ENCODE results near the gene PEPD. TPM values are rescaled to one million over a fixed set of nuclear protein-coding genes. Genes with fewer than 3 reads are reported as not detected.

The PEPD gene
- polyA plus RNA-seq, 3 donors: 61.5 to 218 (median 171) TPM

GRCh38 chr19:33530842-33531241 lies 9.3 kb upstream of the PEPD start:
- Histone ChIP-seq H3K27me3 (ENCODE audit: control insufficient read depth in 2 of 2, insufficient read depth in 2 of 2, low read length in 2 of 2) (no peaks in the 10 kb centered on the region), H2AFZ (ENCODE audit: insufficient read depth, low read depth, low read length, poor library complexity, severe bottlenecking) (no peak overlapping the region), H3K4me3 (replicated peaks in 1 of 3; ENCODE audit: low read depth in 2 of 3, low read length in 3 of 3) (no peak overlapping the region), H3K27ac (ENCODE audit: low read depth in 1 of 2, low read length in 2 of 2) (no peak overlapping the region), H3K4me2 (replicated peaks; ENCODE audit: extremely low read depth, low read length, poor library complexity, severe bottlenecking) (no peak overlapping the region), H3K9me3 (replicated peaks in 1 of 2; ENCODE audit: control insufficient read depth in 1 of 2, insufficient read depth in 1 of 2, low read length in 2 of 2) (no peaks in the 10 kb centered on the region), H4K20me1 (ENCODE audit: insufficient read depth, low read length) (no peaks in the 10 kb centered on the region), H3K9ac (ENCODE audit: insufficient read depth, low read length, poor library complexity, severe bottlenecking) (no peak overlapping the region), H3K4me1 (ENCODE audit: control insufficient read depth in 1 of 2, insufficient read depth in 2 of 2, low read length in 2 of 2) (no peaks in the 10 kb centered on the region), H3K36me3 (replicated peaks in 1 of 2; ENCODE audit: control insufficient read depth in 1 of 2, insufficient read depth in 2 of 2, low read length in 2 of 2) (no peaks in the 10 kb centered on the region), H3K79me2 (ENCODE audit: insufficient read depth, low read length) (no peaks in the 10 kb centered on the region)
- H3K9me3 Mint-ChIP-seq: no peaks in the 10 kb centered on the region
- H3K36me3 Mint-ChIP-seq: no peaks in the 10 kb centered on the region
- H3K27ac Mint-ChIP-seq: no peak overlapping the region
- H3K4me3 Mint-ChIP-seq: no peak overlapping the region
- H3K27me3 Mint-ChIP-seq (ENCODE audit: low read depth in 3 of 3): peaks cover 14 to 31% (median 17%) of the 10 kb centered on the region in 3 donors
- WGBS (ENCODE audit: insufficient coverage): 57% methylated on average over 2 of the region's 4 CpGs
- DNase-seq: no peak
- intact Hi-C loops (cut with micrococcal nuclease): no loop called here
- TF ChIP-seq CTCF (IDR thresholded peaks at IDR 0.05): no peak
- H3K4me1 Mint-ChIP-seq: no peaks in the 10 kb centered on the region

- no peak for TF ChIP-seq CTCF (IDR thresholded peaks at IDR 0.05)
- no peak overlapping the region for H3K4me3 ChIP-seq (replicated peaks in 1 of 3; ENCODE audit: low read depth in 2 of 3, low read length in 3 of 3)
- H3K9me3 Mint-ChIP-seq: no peaks in the 10 kb centered on the region
- H3K27me3 ChIP-seq (ENCODE audit: control insufficient read depth in 2 of 2, insufficient read depth in 2 of 2, low read length in 2 of 2): no peaks in the 10 kb centered on the region
- no peaks in the 10 kb centered on the region for H3K4me1 ChIP-seq (ENCODE audit: control insufficient read depth in 1 of 2, insufficient read depth in 2 of 2, low read length in 2 of 2)
- H3K4me2 ChIP-seq (replicated peaks; ENCODE audit: extremely low read depth, low read length, poor library complexity, severe bottlenecking): no peak overlapping the region
- H3K27ac ChIP-seq (ENCODE audit: low read depth in 1 of 2, low read length in 2 of 2): no peak overlapping the region
- DNase-seq: no peak
- 80% methylated on average over 3 of the region's 3 CpGs for WGBS (ENCODE audit: insufficient coverage)
- no peaks in the 10 kb centered on the region for H3K36me3 Mint-ChIP-seq
- no peaks in the 10 kb centered on the region for H3K4me1 Mint-ChIP-seq
- intact Hi-C loops (cut with micrococcal nuclease): no loop called here
- H3K27me3 Mint-ChIP-seq (ENCODE audit: low read depth in 3 of 3): peaks cover 12 to 27% (median 16%) of the 10 kb centered on the region in 3 donors
- peak overlapping the region in 1 of 7 donors; percentile 42 for H3K27ac Mint-ChIP-seq
- H3K9me3 ChIP-seq (replicated peaks in 1 of 2; ENCODE audit: control insufficient read depth in 1 of 2, insufficient read depth in 1 of 2, low read length in 2 of 2): no peaks in the 10 kb centered on the region
- H4K20me1 ChIP-seq (ENCODE audit: insufficient read depth, low read length): no peaks in the 10 kb centered on the region
- no peaks in the 10 kb centered on the region for H3K36me3 ChIP-seq (replicated peaks in 1 of 2; ENCODE audit: control insufficient read depth in 1 of 2, insufficient read depth in 2 of 2, low read length in 2 of 2)
- no peak overlapping the region for H3K9ac ChIP-seq (ENCODE audit: insufficient read depth, low read length, poor library complexity, severe bottlenecking)
- no peak overlapping the region for H2AFZ ChIP-seq (ENCODE audit: insufficient read depth, low read depth, low read length, poor library complexity, severe bottlenecking)
- no peaks in the 10 kb centered on the region for H3K79me2 ChIP-seq (ENCODE audit: insufficient read depth, low read length)
- H3K4me3 Mint-ChIP-seq: no peak overlapping the region
Measured at GRCh38 chr19:33530296-33530695, 8.7 kb upstream of the PEPD start.
